Endothelial cell of umbilical vein (primary cell): ENCODE data around the gene RASSF3. TPM values are rescaled to one million over a fixed set of nuclear protein-coding genes. Genes with fewer than 3 reads are reported as not detected.

ENCODE experiments used
- BruUV-seq: library from RNA; stranded (reverse); fragments of 400-500 nt; replicated peaks from 2 replicates; lab custom pipeline; 2021; lab: Mats Ljungman, UMichigan
- CTCF ChIA-PET: fragments of 300-600, 350-600 bp; sonication (Branson Sonifier 250); formaldehyde crosslinking; loops from one replicate; lab custom pipeline; 2021; ENCODE audit warnings: antibody characterized with exemption, inconsistent platforms; lab: Charles Lee
- POLR2A ChIA-PET: fragments of 300-600, 350-600 bp; sonication (Branson Sonifier 250); formaldehyde crosslinking; loops from one replicate; lab custom pipeline; 2021; ENCODE audit warnings: antibody characterized with exemption, inconsistent platforms; lab: Charles Lee
- DNase-seq: peaks from one replicate; pipeline ENCODE4 v3.0.0-alpha.2; 2011; ENCODE audit warnings: low read depth, low spot score
- FAIRE-seq: peaks from 2 replicates; lab custom pipeline; 2011; peaks lifted over from hg19 to GRCh38; lab: Jason Lieb, UNC
- H2AFZ ChIP-seq: 2 replicates; pipeline ENCODE4 v1.6.0; 2012; ENCODE audit warnings: low read depth, low read length, control low read depth, inconsistent platforms
- H3K27ac ChIP-seq: 2 replicates; pipeline ENCODE4 v1.5.1; 2011; ENCODE audit warnings: low read depth, mild to moderate bottlenecking, control low read depth, low read length, moderate library complexity; ENCODE audit not compliant: insufficient read depth
- H3K27me3 ChIP-seq, 2 experiments: 2 replicates each; pipeline versions ENCODE4 v1.6.0 to v1.6.1; 2011; ENCODE audit warnings: low read length in 2 of 2, mixed read lengths in 1 of 2; ENCODE audit not compliant: control insufficient read depth in 2 of 2, insufficient read depth in 2 of 2
- H3K36me3 ChIP-seq, 2 experiments: 2 replicates in 1 of 2; 3 replicates in 1 of 2; pipeline ENCODE4 v1.5.1; 2011; ENCODE audit warnings: low read length in 2 of 2, mild to moderate bottlenecking in 1 of 2, moderate library complexity in 1 of 2; ENCODE audit not compliant: control insufficient read depth in 2 of 2, insufficient read depth in 2 of 2; ENCODE audit errors: extremely low read depth in 1 of 2
- H3K4me1 ChIP-seq: 3 replicates; pipeline ENCODE4 v1.5.1; 2011; ENCODE audit warnings: mild to moderate bottlenecking, low read length; ENCODE audit not compliant: control insufficient read depth, insufficient read depth; ENCODE audit errors: extremely low read depth
- H3K4me2 ChIP-seq: 2 replicates; pipeline ENCODE4 v1.6.1; 2011; ENCODE audit warnings: low read length, control low read depth, mixed read lengths; ENCODE audit not compliant: insufficient read depth
- H3K4me3 ChIP-seq, 3 experiments: fragments of 200-600 bp in 1 of 3; sonication (generic), shearing (Covaris generic) in 1 of 3; replicated peaks in 1 of 3; 2 replicates each; pipeline ENCODE4 v1.5.1; 2011 to 2016; ENCODE audit warnings: control low read depth in 3 of 3, low read length in 3 of 3, mild to moderate bottlenecking in 2 of 3, inconsistent platforms in 1 of 3, low read depth in 1 of 3, moderate library complexity in 1 of 3; ENCODE audit not compliant: insufficient read depth in 1 of 3
- H3K79me2 ChIP-seq: 2 replicates; pipeline ENCODE4 v1.6.0; 2012; ENCODE audit warnings: low read length, inconsistent platforms; ENCODE audit not compliant: control insufficient read depth, insufficient read depth
- H3K9ac ChIP-seq: replicated peaks from 2 replicates; pipeline ENCODE3; 2011; ENCODE audit warnings: low read length, control low read depth; ENCODE audit not compliant: insufficient read depth; ENCODE audit errors: extremely low read depth
- H3K9me1 ChIP-seq: replicated peaks from 3 replicates; pipeline ENCODE4 v1.6.0; 2011; ENCODE audit warnings: mild to moderate bottlenecking, low read length; ENCODE audit not compliant: control insufficient read depth, insufficient read depth; ENCODE audit errors: extremely low read depth
- H3K9me3 ChIP-seq: replicated peaks from 2 replicates; pipeline ENCODE4 v1.5.1; 2012; ENCODE audit warnings: low read length, inconsistent platforms; ENCODE audit not compliant: control insufficient read depth, insufficient read depth
- H4K20me1 ChIP-seq: replicated peaks from 2 replicates; pipeline ENCODE3; 2011; ENCODE audit warnings: mild to moderate bottlenecking, low read length; ENCODE audit not compliant: control insufficient read depth, insufficient read depth; ENCODE audit errors: extremely low read depth
- CTCF ChIP-seq, 2 donors: IDR thresholded peaks; 1 replicate in 1 of 2; 2 replicates in 1 of 2; pipeline ENCODE4 v1.5.1; 2011; ENCODE audit warnings: low read length in 2 of 2, mild to moderate bottlenecking in 2 of 2, moderate library complexity in 2 of 2, control low read depth in 1 of 2, inconsistent platforms in 1 of 2, low read depth in 1 of 2; ENCODE audit not compliant: insufficient read depth in 1 of 2; ENCODE audit errors: extremely low read depth in 1 of 2
- EZH2 ChIP-seq: IDR thresholded peaks from 2 replicates; pipeline ENCODE4 v1.6.1; 2012; ENCODE audit warnings: borderline replicate concordance, low read depth, mild to moderate bottlenecking, moderate library complexity, low read length, inconsistent platforms; ENCODE audit not compliant: severe bottlenecking
- FOS ChIP-seq: IDR thresholded peaks from 2 replicates; pipeline ENCODE4 v1.6.1; 2011; ENCODE audit warnings: mild to moderate bottlenecking, low read length, moderate library complexity, borderline replicate concordance; ENCODE audit not compliant: insufficient read depth
- GATA2 ChIP-seq: IDR thresholded peaks from 2 replicates; pipeline ENCODE4 v1.7.0; 2011; ENCODE audit warnings: low read depth, mild to moderate bottlenecking, moderate library complexity, mixed read lengths, low read length; ENCODE audit not compliant: insufficient read length, insufficient read depth
- JUN ChIP-seq: IDR thresholded peaks from 2 replicates; pipeline ENCODE4 v1.6.1; 2011; ENCODE audit warnings: borderline replicate concordance, low read depth; ENCODE audit not compliant: insufficient read length, insufficient read depth
- MAX ChIP-seq: IDR thresholded peaks from 2 replicates; pipeline ENCODE4 v1.6.1; 2011; ENCODE audit not compliant: insufficient read depth, insufficient read length
- MYC ChIP-seq: IDR thresholded peaks from one replicate; pipeline ENCODE4 v1.6.1; 2011; ENCODE audit warnings: mild to moderate bottlenecking, low read depth, low read length
- POLR2A ChIP-seq: IDR thresholded peaks from 2 replicates; pipeline ENCODE4 v1.6.1; 2012; ENCODE audit warnings: low read depth, mild to moderate bottlenecking, control low read depth, low read length
- POLR2AphosphoS5 ChIP-seq: IDR thresholded peaks from 2 replicates; pipeline ENCODE4 v1.6.1; 2012; ENCODE audit warnings: low read depth, mild to moderate bottlenecking, control low read depth, low read length, moderate library complexity; ENCODE audit not compliant: insufficient read depth
- dilution Hi-C: fragments of 300-500 bp; cut with MboI; formaldehyde crosslinking; loops from one replicate; pipeline ENCODE4 v1.15.0; 2019; ENCODE audit warnings: low sequenced_read_pairs; ENCODE audit not compliant: extremely low pct_ligation_motif_present
- intact Hi-C: fragments of 100-400 bp; cut with micrococcal nuclease; formaldehyde crosslinking; loops from one replicate; pipeline ENCODE4 v1.10.0; 2022
- polyA plus RNA-seq, 4 experiments: library from polyadenylated mRNA; depleted of rRNA in 3 of 4; stranded (reverse) in 3 of 4; unstranded in 1 of 4; fragments of >200 nt; gene quantifications; 2 replicates each; pipeline versions ENCODE4 v1.2.1 to v1.2.3, GENCODE V29; 2011 to 2012; ENCODE audit warnings: missing spikeins in 1 of 4
- total RNA-seq: library from RNA; stranded (reverse); gene quantifications from 2 replicates; pipeline ENCODE4 v1.2.3, GENCODE V29; 2021

The RASSF3 gene
- total and polyA plus RNA-seq, 2 donors (not counting 3 experiments of a cell fraction or from before 2014, with no cell fraction given), result 20.2 to 60.8 TPM

GRCh38 chr12:64660237-64661018, 50.1 kb downstream of the RASSF3 start:
- no peaks in the 10 kb centered on the region for H3K9me3 ChIP-seq
- no peak for TF ChIP-seq EZH2
- TF ChIP-seq MAX, result no peak
- TF ChIP-seq POLR2AphosphoS5, result no peak
- no peak for TF ChIP-seq CTCF (IDR thresholded peaks at IDR 0.05; ENCODE audit: extremely low read depth in 1 of 2, insufficient read depth in 1 of 2, low read depth in 1 of 2, low read length in 2 of 2)
- TF ChIP-seq JUN, result no peak
- TF ChIP-seq POLR2A, result no peak
- no peak for TF ChIP-seq FOS
- TF ChIP-seq MYC, result no peak
- no peak for TF ChIP-seq GATA2
- H3K36me3 ChIP-seq, result no peaks in the 10 kb centered on the region
- no peak overlapping the region for H3K4me2 ChIP-seq
- DNase-seq (no peak), FAIRE-seq (no peak)
- intact Hi-C loops, result no loop called here
- H2AFZ ChIP-seq, result no peak overlapping the region
- no peak overlapping the region for H3K27ac ChIP-seq
- peaks cover 86% of the 10 kb centered on the region for H3K79me2 ChIP-seq
- ChIA-PET CTCF (interaction anchor here (0.6 to 1.4 kb wide), 5 partner anchors 9 to 126 kb away, joined by 3 to 4 read pairs (median 3); no protein-coding TSS in a partner anchor), POLR2A (no interaction called here)
- dilution Hi-C loops, result no loop called here
- BruUV-seq, result no TSS peak
- peaks cover 18% of the 10 kb centered on the region for H3K4me1 ChIP-seq
- H4K20me1 ChIP-seq, result peaks cover 2% of the 10 kb centered on the region
- H3K9ac ChIP-seq, result no peak overlapping the region
- no peak overlapping the region for H3K4me3 ChIP-seq
- H3K27me3 ChIP-seq, result no peaks in the 10 kb centered on the region
- no peaks in the 10 kb centered on the region for H3K9me1 ChIP-seq
